RPMI7951 (cell line): ENCODE measurements around the gene POLE. TPM values are rescaled to one million over a fixed set of nuclear protein-coding genes. Genes with fewer than 3 reads are reported as not detected.

Source experiments
- DNase-seq: peaks from one replicate; pipeline ENCODE4 v3.0.0-alpha.2; 2012; ENCODE audit warnings: low read depth
- total RNA-seq: library from RNA; depleted of rRNA; stranded (reverse); fragments of >200 nt; shearing (Covaris generic); gene quantifications from 2 replicates; pipeline ENCODE4 v1.2.3, GENCODE V29; 2014; rRNA removed

POLE gene
- 14.9 and 18.2 TPM in 2 replicates for total RNA-seq

DNA sequence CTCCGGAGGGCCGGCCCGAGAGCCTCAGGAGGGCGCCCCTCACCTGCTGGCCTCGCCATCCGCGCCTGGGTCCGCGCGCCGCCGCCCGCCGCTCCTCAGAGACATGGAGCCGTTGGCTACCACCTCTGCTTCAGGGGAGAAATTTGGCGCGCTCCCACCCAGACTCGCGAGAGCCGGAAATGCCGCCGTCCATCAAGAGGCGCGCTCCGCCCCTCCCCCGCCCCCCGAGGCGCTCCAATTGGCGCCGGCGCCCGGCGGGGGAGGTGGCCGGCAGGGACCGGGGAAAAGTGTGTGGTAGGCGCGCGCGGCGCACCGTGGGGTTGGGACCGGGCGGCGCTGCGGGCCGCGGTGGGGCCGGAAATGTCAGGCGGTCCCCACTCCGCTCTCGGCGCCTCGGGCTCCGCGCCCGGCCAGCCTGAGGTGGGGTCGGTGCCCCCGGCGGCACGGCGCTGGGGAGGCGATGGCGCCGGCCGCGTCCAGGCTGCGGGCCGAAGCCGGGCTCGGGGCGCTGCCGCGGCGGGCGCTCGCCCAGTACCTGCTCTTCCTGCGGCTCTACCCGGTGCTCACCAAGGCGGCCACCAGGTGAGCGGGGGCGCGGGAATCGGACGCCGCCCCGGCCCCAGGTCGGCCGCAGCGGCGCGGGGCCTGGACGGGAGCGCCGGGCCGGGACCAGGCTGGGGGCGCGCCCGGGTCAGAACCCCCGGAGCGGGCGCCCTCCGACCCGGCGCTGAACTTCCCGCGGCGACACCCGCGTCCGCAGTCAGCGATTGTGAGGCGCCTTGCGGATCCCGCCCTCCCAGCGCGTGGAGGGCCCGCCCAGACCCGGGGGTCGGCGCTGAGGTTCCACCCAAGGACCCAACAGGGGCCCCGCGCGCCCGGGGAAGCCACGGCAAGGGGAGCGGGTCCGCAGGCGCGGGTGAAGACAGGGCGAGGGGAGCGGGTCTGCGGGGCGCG lies at the start of gene POLE, which contains the start of gene PXMP2:
Gene POLE, minus strand, starts transcription at position 132 of the 954 bp plus-strand sequence. Its CDS starts 27 bp downstream, at position 105.
Gene PXMP2, plus strand, starts transcription at position 377 of the 954 bp plus-strand sequence. Its CDS starts 84 bp downstream, at position 461.
- peak; percentile 92 for DNase-seq

DNA sequence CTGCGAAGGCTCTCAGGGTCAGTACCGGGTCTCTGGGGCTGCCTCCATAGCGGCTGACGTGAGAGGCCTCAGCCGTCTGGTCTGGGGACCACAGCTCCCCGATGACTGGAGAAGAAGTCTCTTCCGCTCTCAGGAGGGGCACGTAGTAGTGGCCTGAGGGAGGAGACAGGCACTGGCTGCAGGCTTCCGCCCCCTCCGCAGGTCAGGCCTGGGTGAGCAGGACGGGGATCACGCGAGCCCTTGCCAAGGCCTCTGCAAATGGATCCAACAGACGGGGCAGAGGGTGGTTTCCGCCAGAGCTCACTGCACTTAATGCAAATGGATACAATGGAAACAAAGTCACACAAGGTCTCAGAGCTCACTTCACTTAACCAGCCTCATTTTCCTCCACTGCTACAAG lies 49.8 kb upstream of the POLE start:
- DNase-seq: no peak

GRCh38 chr12:132736378-132736777 lies 49.2 kb upstream of the POLE start:
- DNase-seq: no peak

DNA sequence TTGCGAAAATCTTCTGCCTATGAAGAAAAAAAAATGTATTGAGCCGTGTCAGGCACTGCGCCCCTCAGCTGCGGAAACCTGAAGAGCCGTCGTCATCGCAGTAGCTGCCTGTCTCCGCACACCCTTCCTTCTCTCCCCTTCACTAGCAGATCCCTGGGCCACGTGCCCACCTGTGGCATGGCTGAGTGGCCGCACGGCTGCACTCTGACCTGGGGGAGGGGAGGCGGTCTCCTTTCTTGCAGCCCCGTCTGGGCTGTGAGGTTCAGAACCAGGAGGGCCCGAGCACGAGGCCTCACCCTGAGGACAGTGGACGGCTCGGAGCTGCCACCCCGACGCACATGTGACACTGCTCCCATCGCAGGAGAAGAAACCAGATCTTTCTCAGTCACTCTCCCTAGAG lies 48.4 kb upstream of the POLE start:
- no peak for DNase-seq

DNA sequence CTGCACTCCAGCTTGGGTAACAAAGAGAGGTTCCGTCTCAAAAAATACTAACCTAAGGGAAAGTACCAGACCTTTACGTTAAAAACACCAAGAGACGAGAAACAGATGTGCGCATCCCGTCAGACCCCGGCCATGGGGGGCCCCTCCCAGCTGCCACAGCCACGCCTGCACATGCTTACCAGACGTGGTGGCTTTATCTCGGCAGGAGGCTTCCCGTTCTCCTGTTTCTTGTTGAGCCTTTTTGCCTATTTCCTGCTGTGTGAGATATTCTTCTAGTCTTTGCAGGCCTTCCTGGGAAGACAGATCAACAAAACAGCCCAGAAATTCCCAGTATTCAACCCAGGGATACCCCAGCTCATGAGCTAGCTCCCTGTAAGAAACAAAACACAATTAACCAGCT lies 47.1 kb upstream of the POLE start:
- DNase-seq: no peak

DNA sequence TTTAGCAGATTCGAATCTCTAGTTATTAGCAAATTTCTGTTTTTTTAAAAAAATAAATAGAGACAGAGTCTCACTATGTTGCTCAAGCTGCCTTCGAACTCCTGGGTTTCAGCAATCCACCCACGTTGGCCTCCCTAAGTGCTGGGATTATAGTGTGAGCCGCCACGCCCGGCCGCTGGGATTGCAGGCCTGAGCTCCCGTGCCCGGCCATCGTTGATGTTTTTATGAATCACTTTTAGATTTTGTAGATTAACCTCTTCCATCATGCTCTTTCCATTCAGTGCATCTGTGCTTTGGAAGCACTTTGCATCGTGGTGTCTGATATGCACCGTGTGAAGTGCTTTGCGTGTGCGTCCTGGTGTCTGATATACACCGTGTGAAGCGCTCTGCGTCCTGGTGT lies 44.4 kb upstream of the POLE start:
- no peak for DNase-seq

DNA sequence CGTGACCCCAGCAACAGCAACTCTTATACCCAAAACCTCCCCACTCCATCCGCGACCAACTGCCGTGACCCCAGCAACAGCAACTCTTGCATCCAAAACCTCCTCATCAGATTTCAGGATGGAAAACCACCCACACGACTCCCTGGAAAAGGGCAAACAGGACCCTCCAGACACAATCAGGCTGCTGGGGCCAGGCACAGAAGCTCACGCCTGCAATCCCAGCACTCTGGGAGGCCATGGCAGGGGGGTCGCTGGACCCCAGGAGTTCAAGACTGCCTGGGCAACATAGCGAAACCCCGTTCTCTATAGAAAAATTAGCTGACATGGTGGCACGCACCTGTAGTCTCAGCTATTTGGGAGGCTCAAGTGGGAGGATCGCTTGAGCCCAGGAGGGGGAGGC lies 43.2 kb upstream of the POLE start:
- DNase-seq: no peak

GRCh38 chr12:132729541-132730320 lies 42.6 kb upstream of the POLE start:
- peak; percentile 44 for DNase-seq

DNA sequence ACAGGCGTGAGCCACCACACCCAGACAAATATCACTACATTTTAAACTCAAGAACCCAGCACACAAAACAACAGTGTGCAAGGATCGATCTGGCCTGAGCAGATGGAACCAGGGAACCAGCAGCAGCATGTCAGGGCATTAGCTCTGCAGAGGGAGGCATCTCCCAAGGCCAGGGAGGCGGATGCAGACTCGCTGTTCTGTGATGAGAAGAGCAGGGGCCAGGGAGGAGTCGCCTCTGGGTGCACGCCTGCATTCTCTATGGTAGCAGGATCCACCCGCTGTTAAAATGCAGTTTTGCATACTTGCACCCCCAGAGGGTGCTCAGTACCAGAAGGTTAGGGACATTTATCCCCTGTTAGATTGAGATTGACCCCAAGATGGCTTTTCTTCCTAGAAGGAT lies 41.4 kb upstream of the POLE start:
- DNase-seq: no peak

- DNase-seq: no peak
These were observed 40.1 kb upstream of the POLE start for GRCh38 chr12:132727091-132727794.

DNA sequence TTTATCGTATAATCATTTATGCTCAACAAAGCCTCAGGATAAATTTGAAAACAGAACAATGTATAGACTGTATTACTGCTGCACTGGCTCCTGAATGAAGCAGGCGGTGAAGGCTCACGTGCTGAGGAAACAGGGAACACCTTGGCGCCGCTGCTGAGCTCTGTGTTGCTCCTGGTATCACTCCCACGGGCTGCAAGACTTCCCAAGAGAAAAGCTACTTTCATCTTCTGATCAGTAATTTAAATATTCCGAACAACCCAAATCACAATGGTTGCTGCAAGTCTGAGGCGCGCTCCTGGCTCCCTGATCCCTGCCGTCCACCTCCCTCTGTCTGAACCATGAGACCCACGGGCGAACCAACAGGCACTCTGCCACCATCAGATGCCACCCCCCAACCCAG lies 39.2 kb upstream of the POLE start:
- no peak for DNase-seq

GRCh38 chr12:132724506-132725241 lies 37.5 kb upstream of the POLE start:
- DNase-seq: no peak

- no peak for DNase-seq
These were observed 36.6 kb upstream of the POLE start for GRCh38 chr12:132723764-132724140.

DNA sequence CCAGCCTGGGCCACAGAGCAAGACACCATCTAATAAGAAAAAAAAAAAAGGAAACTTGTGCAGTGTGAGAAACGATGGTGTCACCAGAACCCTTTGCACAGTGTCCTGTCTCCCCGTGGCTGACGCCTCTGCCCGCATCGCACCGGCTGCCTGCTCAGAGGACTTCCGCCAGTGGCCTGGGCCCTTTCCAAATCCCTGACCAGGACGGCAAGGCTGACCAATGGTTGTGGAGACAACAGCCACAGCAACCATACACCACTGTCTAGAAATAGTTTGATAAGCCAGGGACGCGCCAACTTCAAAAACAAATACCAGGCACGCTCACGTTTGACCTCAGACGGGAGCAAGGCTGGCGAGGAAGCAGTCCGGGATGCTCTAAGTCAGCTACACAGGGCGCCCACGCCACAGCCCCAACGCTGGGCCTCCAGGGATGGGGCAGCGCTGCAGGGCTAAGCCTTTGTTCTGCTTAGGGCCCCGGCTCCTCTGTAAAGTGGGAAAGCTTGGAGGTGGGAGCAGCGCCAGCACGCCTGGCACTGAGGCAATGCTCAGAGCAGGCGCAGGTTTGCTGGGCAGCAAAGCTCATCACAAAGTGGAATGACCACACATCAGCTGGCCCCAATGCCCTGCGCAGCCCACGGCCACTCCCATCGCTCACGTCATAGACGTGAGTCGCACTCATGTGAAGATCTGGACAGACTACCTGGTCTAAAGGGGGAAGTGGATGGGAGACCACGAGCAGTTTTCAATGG lies 36.0 kb upstream of the POLE start:
- no peak for DNase-seq

DNA sequence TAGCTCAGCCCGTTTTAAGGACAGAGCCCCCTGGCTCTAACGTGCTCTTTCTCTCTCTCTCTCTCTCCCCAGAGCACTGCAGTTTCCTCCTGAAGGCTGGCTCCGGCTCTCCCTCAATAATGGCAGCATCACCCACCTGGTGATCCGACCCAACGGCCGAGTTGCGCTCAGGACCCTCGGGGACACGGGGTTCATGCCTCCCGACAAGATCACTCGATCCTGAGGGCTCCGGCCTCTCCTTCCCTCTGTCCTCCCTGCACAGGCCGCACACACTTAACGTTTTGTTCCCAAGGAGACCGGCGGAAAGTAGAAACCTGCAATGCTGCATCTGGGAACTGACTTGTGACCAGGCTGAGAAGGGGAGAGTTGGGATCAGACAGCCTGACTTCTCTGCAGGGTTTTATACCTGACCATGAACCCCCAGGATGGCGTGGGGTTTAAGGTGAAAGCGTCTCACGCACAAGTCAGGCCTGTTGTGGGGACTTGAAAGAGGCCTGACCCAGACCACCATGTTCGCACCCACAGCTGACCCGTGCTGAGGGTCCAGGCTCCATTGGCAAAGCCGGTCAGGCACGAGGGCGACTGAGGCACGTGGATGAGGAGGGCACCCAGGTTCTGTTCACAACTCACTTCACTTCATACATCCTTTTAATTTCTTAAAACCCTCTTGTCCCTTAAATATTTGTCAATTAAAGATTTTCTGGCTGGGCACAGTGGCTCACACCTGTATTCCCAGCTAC lies 33.6 kb upstream of the POLE start:
- DNase-seq: no peak

GRCh38 chr12:132719954-132720324 lies 32.8 kb upstream of the POLE start:
- no peak for DNase-seq

- no peak for DNase-seq
These were observed 32.2 kb upstream of the POLE start for GRCh38 chr12:132719141-132719953.

- no peak for DNase-seq
These were observed 31.5 kb upstream of the POLE start for GRCh38 chr12:132718644-132719043.
